Measurements from ENCODE around the gene AUNIP. TPM values are rescaled to one million over a fixed set of nuclear protein-coding genes. Genes with fewer than 3 reads are reported as not detected.
A peak's percentile ranks its signal among the peaks of the same experiment; 100 is the strongest.

The AUNIP gene
- 1 to 10 TPM; 3.7 to 4.6 (median 4.0) TPM for polyA plus RNA-seq (ENCODE audit: insufficient read length in 3 of 3)

DNA sequence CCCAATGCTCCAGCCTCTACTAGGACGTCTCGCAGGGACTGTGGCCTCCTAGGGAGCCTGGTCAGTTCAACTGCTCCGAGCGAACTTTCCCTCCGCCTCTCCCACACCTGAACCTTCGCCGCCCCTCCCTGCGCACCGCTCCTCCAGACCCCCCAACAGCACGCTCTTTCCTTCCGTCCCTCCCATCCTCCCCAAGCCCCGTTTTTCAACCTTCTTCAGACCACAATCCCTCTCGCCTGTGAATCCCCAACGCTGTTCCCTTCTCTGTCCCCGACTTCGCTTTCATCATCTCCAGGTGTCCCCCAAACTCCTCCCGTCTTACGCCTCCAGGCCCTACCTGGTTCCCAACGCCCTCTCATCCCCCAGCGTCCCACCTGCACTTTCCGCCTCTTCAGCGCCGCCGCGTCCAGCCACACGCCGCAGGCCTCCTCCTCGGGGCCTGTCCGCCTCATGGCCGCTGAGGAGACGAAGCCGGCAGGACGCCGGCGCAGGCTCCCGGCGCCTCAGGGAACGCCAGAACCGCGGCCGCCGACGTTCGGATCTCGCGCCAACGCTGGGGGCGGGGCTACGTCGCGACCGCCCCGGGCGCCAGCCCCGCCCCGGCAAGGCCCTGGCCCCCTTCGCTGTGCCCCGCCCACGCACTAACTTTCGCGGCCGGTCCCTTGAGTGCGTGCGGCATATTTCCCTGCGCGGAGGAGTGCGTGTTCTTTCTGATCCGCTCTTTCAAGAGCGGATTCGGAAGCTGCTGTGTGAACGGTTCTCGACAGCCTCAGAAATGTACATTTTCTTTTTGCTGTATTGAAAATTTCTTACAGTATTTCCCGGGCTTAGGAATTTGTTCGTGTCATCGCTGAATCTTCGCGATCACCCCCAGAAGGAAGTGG is at the start of gene AUNIP:
Gene AUNIP (minus strand): TSS at position 552 of the 884 bp plus-strand sequence. CDS start 100 bp downstream, at position 452.
- peak in 2 of 3 donors; percentile 64 to 71 for DNase-seq (ENCODE audit: low read depth in 3 of 3, low spot score in 2 of 3)

- DNase-seq (ENCODE audit: low read depth in 3 of 3, low spot score in 2 of 3) = no peak
These were observed 49.8 kb upstream of the AUNIP start for GRCh38 chr1:25909040-25909439.

DNA sequence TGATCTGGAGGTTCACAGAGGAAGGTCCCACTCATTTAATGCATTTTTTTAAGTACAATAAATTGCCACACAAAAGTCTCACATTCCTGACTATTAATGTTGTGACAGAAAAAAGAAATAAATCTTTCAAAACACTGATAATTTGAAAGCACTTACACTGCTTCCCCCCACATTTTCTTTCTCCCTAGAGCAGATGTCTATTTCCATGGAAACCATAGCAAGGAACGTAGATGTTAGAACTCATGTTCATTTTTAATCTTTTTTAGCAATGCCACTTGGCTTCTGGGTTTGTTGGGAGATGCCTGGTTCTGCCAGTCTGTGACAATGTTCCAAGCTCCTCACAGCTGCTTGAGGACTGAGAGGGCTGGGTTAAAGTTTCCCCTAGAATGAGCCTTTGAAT is 48.9 kb upstream of the AUNIP start:
- DNase-seq (ENCODE audit: low read depth in 3 of 3, low spot score in 2 of 3) = no peak

DNA sequence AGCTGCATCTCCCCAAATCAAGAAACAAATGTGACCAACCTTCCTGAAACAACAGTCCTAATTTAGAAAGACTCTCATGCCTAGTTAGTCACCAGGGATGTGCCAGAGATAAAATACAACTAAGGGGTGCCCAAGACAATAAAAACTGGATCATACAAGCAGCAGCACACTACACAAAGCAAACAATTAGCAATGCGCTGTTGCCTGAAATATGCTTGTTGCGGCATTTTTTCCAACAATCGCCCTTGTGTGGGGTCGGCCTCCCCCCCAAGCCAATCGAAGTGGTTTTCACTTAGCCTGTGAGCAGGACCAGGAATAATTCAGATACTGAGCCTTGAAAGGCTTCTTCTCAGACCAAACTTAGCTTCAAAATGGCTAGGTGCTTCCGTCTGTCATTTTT is 48.3 kb upstream of the AUNIP start:
- DNase-seq (ENCODE audit: low read depth in 3 of 3, low spot score in 2 of 3) = no peak

- no peak for DNase-seq (ENCODE audit: low read depth in 3 of 3, low spot score in 2 of 3)
These were observed 47.5 kb upstream of the AUNIP start for GRCh38 chr1:25906644-25907300.

GRCh38 chr1:25905680-25906643 is 46.7 kb upstream of the AUNIP start, which contains the start of gene STMN1:
Gene STMN1 (minus strand): TSS chr1:25906419. CDS start chr1:25904676, 1,743 bp downstream.
- peak in 2 of 3 donors; percentile 85 to 90 for DNase-seq (ENCODE audit: low read depth in 3 of 3, low spot score in 2 of 3)

GRCh38 chr1:25904943-25905679 is 45.9 kb upstream of the AUNIP start:
- DNase-seq (ENCODE audit: low read depth in 3 of 3, low spot score in 2 of 3) = peak in 1 of 3 donors; percentile 87

- DNase-seq (ENCODE audit: low read depth in 3 of 3, low spot score in 2 of 3) = no peak
These were observed 44.7 kb upstream of the AUNIP start for GRCh38 chr1:25903986-25904385.

DNA sequence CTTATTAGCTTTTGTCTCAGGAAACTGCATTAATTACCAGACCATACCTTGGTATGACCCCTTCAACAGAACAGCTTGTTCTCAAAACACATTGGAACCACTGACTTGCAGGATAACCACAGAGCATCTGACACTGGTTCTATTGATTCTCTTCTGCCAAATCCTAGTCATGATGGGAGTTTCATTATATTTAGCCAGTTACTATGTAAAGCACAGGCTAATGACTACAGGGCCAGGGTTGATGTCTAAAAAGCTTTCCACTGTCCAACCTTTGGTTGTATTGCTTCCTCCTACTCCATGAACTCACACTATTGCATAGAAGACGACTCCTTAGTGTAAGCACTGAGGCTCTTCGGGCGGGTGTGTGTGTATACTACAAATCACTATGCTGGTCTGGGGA is 43.2 kb upstream of the AUNIP start:
- no peak for DNase-seq (ENCODE audit: low read depth in 3 of 3, low spot score in 2 of 3)

GRCh38 chr1:25900219-25900618 is 41.0 kb upstream of the AUNIP start:
- no peak for DNase-seq (ENCODE audit: low read depth in 3 of 3, low spot score in 2 of 3)

GRCh38 chr1:25899792-25900191 is 40.5 kb upstream of the AUNIP start:
- no peak for DNase-seq (ENCODE audit: low read depth in 3 of 3, low spot score in 2 of 3)

- no peak for DNase-seq (ENCODE audit: low read depth in 3 of 3, low spot score in 2 of 3)
These were observed 39.2 kb upstream of the AUNIP start for GRCh38 chr1:25898223-25899015.

DNA sequence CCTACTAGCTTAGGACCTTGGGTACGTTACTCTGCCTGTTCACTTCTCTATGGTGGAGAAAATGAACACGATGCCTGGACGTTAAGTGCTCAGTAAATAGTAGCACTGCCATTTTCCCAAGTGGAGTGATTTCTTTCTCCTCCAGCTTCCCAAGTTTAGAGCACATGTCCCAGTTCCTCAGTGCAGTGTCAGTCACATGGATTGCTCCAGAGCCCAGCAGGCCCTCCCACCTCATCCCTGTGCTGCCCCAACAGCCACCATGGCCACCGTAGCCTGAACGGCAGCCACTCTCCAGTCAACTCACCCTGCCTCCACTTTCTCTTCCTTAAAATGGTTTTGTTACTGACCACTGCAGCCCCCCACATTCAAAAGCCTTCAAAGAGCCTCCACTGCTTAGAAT is 38.5 kb upstream of the AUNIP start:
- DNase-seq (ENCODE audit: low read depth in 3 of 3, low spot score in 2 of 3) = no peak

DNA sequence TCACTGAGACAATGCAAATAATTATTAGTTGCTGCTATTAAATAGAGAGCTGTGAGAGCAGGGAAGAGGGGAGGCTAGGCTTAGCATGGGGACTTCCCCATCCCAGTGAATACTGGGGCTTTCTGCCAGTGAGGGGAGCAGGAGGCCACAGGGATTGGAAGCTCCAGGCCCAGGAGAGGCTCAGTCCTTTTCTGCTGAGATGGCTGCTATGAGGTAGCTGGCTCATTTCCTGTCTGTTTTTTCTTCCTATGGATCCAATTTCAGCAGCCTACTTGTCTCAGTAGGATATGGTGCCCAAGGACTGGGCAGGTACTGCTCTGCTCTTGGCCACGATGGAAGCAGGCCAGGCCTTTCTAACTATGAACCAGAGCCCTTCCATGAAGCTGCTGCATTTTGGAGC is 37.0 kb upstream of the AUNIP start:
- no peak for DNase-seq (ENCODE audit: low read depth in 3 of 3, low spot score in 2 of 3)

GRCh38 chr1:25895365-25895990 is 36.2 kb upstream of the AUNIP start:
- peak in 2 of 3 donors; percentile 80 to 87 for DNase-seq (ENCODE audit: low read depth in 3 of 3, low spot score in 2 of 3)

- no peak for DNase-seq (ENCODE audit: low read depth in 3 of 3, low spot score in 2 of 3)
These were observed 33.9 kb upstream of the AUNIP start for GRCh38 chr1:25893116-25893515.

DNA sequence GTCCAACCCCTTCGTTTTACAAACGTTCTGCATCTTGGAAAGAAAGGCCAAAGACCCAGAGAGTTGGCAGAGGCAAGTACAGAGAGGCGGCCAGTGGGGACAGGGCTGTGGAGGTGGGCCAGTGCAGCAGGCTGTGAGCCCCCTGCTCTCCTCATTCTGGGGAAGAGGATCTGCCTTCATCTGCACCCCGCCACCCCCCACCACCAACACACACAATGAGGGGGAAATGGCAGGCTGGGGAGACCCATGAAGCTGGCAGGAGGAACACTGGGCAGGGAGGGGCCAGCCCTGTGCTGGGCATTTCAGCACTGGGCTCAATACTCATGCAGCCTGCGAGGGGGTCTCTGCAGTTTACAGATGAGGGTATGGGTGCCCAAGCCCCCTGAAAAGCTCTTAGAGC is 32.3 kb upstream of the AUNIP start:
- no peak for DNase-seq (ENCODE audit: low read depth in 3 of 3, low spot score in 2 of 3)

- no peak for DNase-seq (ENCODE audit: low read depth in 3 of 3, low spot score in 2 of 3)
These were observed 31.2 kb upstream of the AUNIP start for GRCh38 chr1:25890239-25891034.

All from right renal cortex interstitium (tissue), 3 donors.